ENCODE data around the gene PLAAT4.
"Not testable (repeated sequence)": the region's sequence is repeated elsewhere in the genome, so short reads cannot be mapped to it uniquely, and the experiment has no call there.

DNA sequence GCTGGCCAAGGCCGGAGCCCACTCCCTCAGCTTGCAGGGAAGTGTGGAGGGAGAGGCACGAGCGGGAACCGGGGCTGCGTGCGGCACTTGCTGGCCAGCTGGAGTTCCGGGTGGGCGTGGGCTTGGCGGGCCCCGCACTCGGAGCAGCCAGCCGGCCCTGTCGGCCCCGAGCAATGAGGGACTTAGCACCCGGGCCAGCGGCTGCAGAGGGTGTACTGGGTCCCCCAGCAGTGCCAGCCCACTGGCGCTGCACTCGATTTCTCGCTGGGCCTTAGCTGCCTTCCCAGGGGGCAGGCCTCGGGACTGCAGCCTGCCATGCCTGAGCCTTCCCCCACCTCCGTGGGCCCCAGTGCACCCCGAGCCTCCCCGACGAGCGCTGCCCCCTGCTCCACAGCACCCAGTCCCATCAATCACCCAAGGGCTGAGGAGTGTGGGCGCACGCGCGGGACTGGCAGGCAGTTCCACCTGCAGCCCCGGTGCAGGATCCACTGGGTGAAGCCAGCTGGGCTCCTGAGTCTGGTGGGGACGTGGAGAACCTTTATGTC, 13.6 kb downstream of the PLAAT4 start:
- not testable (repeated sequence) for TF ChIP-seq CHD2 (IDR thresholded peaks at IDR 0.05; ENCODE audit: borderline replicate concordance, low read depth, low read length); POLR2AphosphoS5 (IDR thresholded peaks at IDR 0.05; ENCODE audit: low read length); ETV6 (conservative IDR thresholded peaks at IDR 0.05 in 1 of 2, IDR thresholded peaks at IDR 0.05 in 1 of 2; ENCODE audit: borderline replicate concordance in 1 of 2, low read depth in 1 of 2); YY1 (IDR thresholded peaks at IDR 0.05; ENCODE audit: low read depth, low read length)
- TF ChIP-seq, protein P1, sequence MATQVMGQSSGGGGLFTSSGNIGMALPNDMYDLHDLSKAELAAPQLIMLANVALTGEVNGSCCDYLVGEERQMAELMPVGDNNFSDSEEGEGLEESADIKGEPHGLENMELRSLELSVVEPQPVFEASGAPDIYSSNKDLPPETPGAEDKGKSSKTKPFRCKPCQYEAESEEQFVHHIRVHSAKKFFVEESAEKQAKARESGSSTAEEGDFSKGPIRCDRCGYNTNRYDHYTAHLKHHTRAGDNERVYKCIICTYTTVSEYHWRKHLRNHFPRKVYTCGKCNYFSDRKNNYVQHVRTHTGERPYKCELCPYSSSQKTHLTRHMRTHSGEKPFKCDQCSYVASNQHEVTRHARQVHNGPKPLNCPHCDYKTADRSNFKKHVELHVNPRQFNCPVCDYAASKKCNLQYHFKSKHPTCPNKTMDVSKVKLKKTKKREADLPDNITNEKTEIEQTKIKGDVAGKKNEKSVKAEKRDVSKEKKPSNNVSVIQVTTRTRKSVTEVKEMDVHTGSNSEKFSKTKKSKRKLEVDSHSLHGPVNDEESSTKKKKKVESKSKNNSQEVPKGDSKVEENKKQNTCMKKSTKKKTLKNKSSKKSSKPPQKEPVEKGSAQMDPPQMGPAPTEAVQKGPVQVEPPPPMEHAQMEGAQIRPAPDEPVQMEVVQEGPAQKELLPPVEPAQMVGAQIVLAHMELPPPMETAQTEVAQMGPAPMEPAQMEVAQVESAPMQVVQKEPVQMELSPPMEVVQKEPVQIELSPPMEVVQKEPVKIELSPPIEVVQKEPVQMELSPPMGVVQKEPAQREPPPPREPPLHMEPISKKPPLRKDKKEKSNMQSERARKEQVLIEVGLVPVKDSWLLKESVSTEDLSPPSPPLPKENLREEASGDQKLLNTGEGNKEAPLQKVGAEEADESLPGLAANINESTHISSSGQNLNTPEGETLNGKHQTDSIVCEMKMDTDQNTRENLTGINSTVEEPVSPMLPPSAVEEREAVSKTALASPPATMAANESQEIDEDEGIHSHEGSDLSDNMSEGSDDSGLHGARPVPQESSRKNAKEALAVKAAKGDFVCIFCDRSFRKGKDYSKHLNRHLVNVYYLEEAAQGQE (IDR thresholded peaks at IDR 0.05; ENCODE audit: low read depth, low read length): not testable (repeated sequence)
- TF ChIP-seq, protein P2, sequence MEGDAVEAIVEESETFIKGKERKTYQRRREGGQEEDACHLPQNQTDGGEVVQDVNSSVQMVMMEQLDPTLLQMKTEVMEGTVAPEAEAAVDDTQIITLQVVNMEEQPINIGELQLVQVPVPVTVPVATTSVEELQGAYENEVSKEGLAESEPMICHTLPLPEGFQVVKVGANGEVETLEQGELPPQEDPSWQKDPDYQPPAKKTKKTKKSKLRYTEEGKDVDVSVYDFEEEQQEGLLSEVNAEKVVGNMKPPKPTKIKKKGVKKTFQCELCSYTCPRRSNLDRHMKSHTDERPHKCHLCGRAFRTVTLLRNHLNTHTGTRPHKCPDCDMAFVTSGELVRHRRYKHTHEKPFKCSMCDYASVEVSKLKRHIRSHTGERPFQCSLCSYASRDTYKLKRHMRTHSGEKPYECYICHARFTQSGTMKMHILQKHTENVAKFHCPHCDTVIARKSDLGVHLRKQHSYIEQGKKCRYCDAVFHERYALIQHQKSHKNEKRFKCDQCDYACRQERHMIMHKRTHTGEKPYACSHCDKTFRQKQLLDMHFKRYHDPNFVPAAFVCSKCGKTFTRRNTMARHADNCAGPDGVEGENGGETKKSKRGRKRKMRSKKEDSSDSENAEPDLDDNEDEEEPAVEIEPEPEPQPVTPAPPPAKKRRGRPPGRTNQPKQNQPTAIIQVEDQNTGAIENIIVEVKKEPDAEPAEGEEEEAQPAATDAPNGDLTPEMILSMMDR (IDR thresholded peaks at IDR 0.05 in 2 of 3, conservative IDR thresholded peaks at IDR 0.05 in 1 of 3; ENCODE audit: control insufficient read depth in 2 of 3, extremely low read depth in 1 of 3, insufficient read depth in 1 of 3, low read depth in 3 of 3, low read length in 3 of 3): not testable (repeated sequence)
